ENCODE results near the gene AKAP13.
A peak's percentile ranks its signal among the peaks of the same experiment; 100 is the strongest.
"Not testable (repeated sequence)": the region's sequence is repeated elsewhere in the genome, so short reads cannot be mapped to it uniquely, and the experiment has no call there.

AKAP13 gene

GRCh38 chr15:85792912-85793590 lies 412.6 kb downstream of the AKAP13 start:
- DNase-seq (ENCODE audit: low read depth): no peak
- TF ChIP-seq CTCF (IDR thresholded peaks at IDR 0.05; ENCODE audit: control insufficient read depth, insufficient read depth, low read depth, low read length, missing control alignments): no peak
- peak overlapping the region; percentile 84 for H3K4me3 ChIP-seq (ENCODE audit: control insufficient read depth, low read depth, low read length)

GRCh38 chr15:85793641-85794597 lies 413.5 kb downstream of the AKAP13 start:
- peak overlapping the region; percentile 84 for H3K4me3 ChIP-seq (ENCODE audit: control insufficient read depth, low read depth, low read length)
- no peak for TF ChIP-seq CTCF (IDR thresholded peaks at IDR 0.05; ENCODE audit: control insufficient read depth, insufficient read depth, low read depth, low read length, missing control alignments)
- DNase-seq (ENCODE audit: low read depth): no peak

- peak within 1 kb of the TSS; percentile 84 for H3K4me3 ChIP-seq (ENCODE audit: control insufficient read depth, low read depth, low read length)
- DNase-seq (ENCODE audit: low read depth): peak; percentile 73
- TF ChIP-seq CTCF (IDR thresholded peaks at IDR 0.05; ENCODE audit: control insufficient read depth, insufficient read depth, low read depth, low read length, missing control alignments): no peak
These were observed 414.4 kb downstream of the AKAP13 start, which contains the start of gene KLHL25 for GRCh38 chr15:85794598-85795336. Gene KLHL25, minus strand, starts transcription at chr15:85794925. Its CDS starts 25,115 bp downstream, at chr15:85769810.

- no peak for TF ChIP-seq CTCF (IDR thresholded peaks at IDR 0.05; ENCODE audit: control insufficient read depth, insufficient read depth, low read depth, low read length, missing control alignments)
- no peak for DNase-seq (ENCODE audit: low read depth)
- H3K4me3 ChIP-seq (ENCODE audit: control insufficient read depth, low read depth, low read length): peak overlapping the region; percentile 32
These were observed 415.2 kb downstream of the AKAP13 start for GRCh38 chr15:85795337-85796305.

- DNase-seq (ENCODE audit: low read depth); H3K4me3 ChIP-seq (ENCODE audit: control insufficient read depth, low read depth, low read length): not testable (repeated sequence)
These were observed 416.0 kb downstream of the AKAP13 start for GRCh38 chr15:85796371-85796770.
